Head of caudate nucleus (tissue), 42 donors: Measurements from ENCODE around the gene IFT122.
"Not testable (repeated sequence)": the region's sequence is repeated elsewhere in the genome, so short reads cannot be mapped to it uniquely, and the experiment has no call there.

Experiments
- DNase-seq, 42 donors: peaks; one replicate each; pipeline versions ENCODE4 v3.0.0 to v3.0.0-alpha.2; 2020 to 2021; ENCODE audit warnings: mixed read lengths in 7 of 42
- intact Hi-C: fragments of 100-400 bp; cut with DNase I; formaldehyde crosslinking; loops from one replicate; pipeline ENCODE4 v1.15.0; 2022

The IFT122 gene

DNA sequence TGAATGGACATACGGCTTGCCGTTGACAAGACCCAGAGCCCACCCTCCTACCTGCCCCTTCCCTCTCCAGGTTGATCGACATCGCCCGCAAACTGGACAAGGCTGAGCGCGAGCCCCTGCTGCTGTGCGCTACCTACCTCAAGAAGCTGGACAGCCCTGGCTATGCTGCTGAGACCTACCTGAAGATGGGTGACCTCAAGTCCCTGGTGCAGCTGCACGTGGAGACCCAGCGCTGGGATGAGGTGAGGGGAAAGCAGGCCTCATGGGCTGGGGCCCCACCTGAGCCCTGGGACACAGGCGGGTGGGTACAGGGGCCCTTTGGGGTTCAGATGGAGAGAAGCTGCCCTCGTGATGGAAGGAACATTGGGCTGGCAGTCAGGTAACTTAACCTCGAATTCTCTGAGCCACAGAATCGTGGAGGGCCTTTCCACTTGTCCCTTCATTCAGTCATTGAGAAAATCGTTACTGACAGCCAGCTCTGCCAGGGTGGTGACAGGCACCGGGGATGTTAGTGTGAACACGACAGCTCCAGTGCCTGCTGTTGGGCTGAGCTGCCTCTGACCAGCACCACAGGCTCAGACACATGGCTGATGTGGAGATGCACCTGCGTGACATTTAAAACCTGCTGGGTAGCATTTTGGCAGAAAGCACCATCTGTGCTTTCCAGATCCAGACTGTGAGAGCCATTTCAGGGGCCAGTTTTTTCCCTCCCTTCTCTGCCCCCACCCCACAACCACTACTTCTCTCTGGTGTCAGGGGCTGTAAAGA lies 62.8 kb downstream of the IFT122 start:
- intact Hi-C loops: loop anchor here (10.0 kb wide), 1 partner anchor 102 kb away; the partner anchor contains the start of gene PLXND1
- peak in 2 of 42 donors; percentile 19 to 28 for DNase-seq

- intact Hi-C loops: loop anchor here (10.0 kb wide), 1 partner anchor 101 kb away; the partner anchor contains the start of gene PLXND1
- peak in 18 of 42 donors; percentile 28 to 75 (median 50) for DNase-seq
Measured at GRCh38 chr3:129503471-129504291, 63.7 kb downstream of the IFT122 start.

GRCh38 chr3:129504471-129505100 lies 64.6 kb downstream of the IFT122 start:
- DNase-seq: no peak
- intact Hi-C loops: loop anchor here (10.0 kb wide), 1 partner anchor 100 kb away; the partner anchor contains the start of gene PLXND1

- intact Hi-C loops: loop anchor here (10.0 kb wide), 1 partner anchor 99 kb away; the partner anchor contains the start of gene PLXND1
- no peak for DNase-seq
Measured at GRCh38 chr3:129505341-129505740, 65.3 kb downstream of the IFT122 start.

GRCh38 chr3:129506231-129506742 lies 66.3 kb downstream of the IFT122 start:
- DNase-seq: no peak
- intact Hi-C loops: loop anchor here (10.0 kb wide), 1 partner anchor 99 kb away; the partner anchor contains the start of gene PLXND1

GRCh38 chr3:129507181-129507831 lies 67.3 kb downstream of the IFT122 start:
- DNase-seq: peak in 40 of 42 donors; percentile 24 to 86 (median 60)
- intact Hi-C loops: loop anchor here (10.0 kb wide), 1 partner anchor 97 kb away; the partner anchor contains the start of gene PLXND1

DNA sequence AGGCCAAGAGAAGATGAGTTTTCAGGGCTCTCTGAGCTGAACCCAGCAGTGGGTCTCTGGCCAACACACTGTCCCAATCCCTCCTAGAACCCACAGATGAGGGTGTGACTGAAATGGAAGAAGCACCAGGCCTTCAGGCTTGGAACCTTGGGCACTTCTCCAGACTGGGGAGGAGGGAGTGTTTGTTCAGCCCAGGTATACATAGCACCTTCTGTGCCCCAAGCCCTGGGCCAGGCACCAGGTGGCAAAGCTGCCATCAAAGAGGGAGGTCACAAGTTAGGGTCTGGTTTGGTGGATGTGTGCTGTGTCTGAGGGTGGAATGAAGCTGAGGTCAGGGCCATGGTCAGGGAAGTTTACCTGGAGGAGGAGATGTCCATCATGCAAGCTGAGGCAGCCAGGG lies 72.6 kb downstream of the IFT122 start:
- intact Hi-C loops: no loop called here
- DNase-seq: no peak

DNA sequence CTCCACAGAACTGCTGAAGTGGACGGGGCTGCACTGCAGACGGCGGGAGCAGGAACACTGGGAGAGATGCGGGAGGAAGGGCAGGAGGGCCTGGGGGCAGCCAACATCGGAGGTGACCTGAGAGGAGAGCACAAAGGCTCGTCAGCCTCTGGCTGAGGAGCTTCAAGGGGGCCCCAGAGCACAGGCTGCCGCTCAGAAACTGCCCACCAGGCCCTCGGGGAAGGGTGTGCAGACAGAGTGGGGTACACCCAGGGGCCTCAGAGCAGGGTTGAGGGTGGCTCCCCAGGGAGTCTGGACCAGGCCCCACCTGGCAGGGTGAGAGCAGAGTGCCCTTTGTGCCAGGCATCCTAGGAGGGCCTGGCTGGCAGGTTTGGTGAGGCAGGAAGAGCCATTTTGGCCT lies 73.7 kb downstream of the IFT122 start:
- DNase-seq: no peak
- intact Hi-C loops: no loop called here

DNA sequence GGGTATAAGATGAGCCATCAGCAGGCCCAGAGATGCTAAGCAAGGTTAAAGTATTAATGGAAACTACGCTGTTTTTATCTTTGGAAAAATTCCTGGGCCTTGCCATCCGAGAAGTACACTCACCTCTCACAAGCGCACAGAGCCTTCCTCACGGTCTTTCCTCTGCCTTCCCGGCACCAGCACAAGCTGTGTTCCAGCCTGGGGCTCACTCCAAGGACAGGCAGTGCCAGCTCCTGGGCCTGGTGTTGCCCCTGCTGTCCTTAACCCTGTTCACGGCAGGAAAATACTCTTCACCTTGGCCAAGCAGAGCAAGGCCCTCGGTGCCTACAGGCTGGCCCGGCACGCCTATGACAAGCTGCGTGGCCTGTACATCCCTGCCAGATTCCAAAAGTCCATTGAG lies 74.1 kb downstream of the IFT122 start:
- peak in 1 of 42 donors; percentile 20 for DNase-seq
- intact Hi-C loops: no loop called here

- no peak for DNase-seq
- intact Hi-C loops: no loop called here
Measured at GRCh38 chr3:129514563-129514962, 74.5 kb downstream of the IFT122 start.

DNA sequence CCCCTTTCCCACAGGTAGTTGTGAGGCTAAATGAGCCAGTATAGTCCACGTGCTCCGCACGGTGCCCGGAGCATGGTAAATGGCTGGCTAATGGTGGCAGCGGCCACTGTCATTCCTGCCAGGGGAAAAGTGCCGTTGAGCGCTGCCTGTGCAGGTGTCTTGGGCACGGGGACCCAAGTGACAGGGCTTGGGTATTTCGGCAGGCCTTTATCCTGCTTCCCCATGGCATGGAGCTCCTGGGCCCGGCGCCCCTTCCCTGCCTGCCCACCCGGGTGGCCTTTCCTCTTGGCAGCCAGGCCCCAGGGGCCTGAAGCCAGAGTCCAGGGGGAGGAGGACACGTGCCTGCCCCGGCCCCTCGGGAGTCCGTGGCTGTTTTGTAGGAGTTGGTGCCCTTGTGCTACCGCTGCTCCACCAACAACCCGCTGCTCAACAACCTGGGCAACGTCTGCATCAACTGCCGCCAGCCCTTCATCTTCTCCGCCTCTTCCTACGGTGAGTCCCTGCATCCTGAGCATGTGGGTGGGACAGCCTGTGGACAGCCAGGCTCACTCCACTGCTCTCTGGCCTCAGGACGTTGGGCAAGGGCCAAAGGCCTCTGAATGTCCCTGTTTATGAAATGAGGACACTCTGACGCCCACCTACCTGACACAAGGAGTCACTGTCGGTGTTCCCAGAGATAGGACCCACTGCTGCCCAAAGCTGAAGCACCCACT lies 75.2 kb downstream of the IFT122 start:
- DNase-seq, intact Hi-C loops: not testable (repeated sequence)

GRCh38 chr3:129515821-129516432 lies 75.9 kb downstream of the IFT122 start:
- DNase-seq, intact Hi-C loops: not testable (repeated sequence)

DNA sequence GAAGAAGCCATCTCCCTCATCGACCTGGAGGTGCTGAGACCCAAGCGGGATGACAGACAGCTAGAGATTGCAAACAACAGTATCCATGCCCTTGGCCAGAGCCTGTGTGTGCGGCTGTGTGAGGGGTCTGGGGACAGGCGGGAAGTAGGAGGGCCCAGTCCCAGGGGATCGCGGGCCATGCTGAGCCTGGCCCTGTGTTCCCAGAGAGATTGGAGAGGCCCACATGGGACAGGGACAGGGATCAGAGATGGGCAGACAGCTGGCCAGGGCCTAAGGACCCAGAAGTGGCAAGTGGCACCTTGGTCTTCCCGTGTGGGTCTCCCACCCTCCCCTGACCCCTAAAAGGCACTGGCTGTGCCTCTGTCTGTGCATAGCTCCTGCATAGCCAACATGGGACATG lies 77.5 kb downstream of the IFT122 start:
- DNase-seq: no peak
- intact Hi-C loops: no loop called here

GRCh38 chr3:129518038-129518561 lies 78.1 kb downstream of the IFT122 start:
- no peak for DNase-seq
- intact Hi-C loops: no loop called here

DNA sequence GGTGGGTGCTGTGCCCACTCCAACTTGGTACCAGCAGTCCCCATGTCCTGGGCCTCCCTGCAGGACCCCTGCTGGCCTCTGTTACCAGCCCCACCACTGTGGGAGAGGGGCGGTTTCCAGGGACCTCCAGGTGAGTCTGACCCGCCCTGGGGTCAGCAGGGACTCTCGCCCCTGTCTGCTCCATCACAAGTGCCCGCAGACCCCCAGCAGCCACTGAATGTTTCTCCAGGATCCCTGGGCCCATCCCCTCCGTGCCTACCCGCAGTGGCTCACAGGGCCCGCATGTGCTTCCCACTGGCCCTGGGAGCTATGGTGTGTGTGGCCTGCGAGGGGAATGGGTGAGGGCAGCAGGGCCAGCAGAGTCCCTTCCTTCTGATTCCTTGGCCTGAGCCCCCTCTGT lies 78.6 kb downstream of the IFT122 start:
- intact Hi-C loops: no loop called here
- DNase-seq: no peak

DNA sequence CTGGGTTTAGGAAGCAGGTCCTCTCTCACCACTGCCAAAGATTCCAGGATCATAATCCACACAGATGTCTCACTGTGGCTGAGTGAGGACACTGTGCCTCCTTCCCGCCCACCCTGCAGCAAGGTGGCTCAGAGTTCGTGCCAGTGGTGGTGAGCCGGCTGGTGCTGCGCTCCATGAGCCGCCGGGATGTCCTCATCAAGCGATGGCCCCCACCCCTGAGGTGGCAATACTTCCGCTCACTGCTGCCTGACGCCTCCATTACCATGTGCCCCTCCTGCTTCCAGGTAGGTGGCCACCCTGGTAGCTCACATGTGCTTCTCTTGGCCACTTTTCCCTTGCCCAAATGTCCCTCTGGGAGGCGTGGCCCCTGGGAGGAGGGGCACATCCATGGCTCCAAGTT lies 79.4 kb downstream of the IFT122 start:
- no peak for DNase-seq
- intact Hi-C loops: no loop called here
